Superior temporal gyrus (tissue), 1 donor: ENCODE results near the gene ZNF211.

Source experiments
- DNase-seq: peaks from one replicate; pipeline ENCODE4 v3.0.0-alpha.2; 2016; ENCODE audit errors: extremely low spot score

The ZNF211 gene

DNA sequence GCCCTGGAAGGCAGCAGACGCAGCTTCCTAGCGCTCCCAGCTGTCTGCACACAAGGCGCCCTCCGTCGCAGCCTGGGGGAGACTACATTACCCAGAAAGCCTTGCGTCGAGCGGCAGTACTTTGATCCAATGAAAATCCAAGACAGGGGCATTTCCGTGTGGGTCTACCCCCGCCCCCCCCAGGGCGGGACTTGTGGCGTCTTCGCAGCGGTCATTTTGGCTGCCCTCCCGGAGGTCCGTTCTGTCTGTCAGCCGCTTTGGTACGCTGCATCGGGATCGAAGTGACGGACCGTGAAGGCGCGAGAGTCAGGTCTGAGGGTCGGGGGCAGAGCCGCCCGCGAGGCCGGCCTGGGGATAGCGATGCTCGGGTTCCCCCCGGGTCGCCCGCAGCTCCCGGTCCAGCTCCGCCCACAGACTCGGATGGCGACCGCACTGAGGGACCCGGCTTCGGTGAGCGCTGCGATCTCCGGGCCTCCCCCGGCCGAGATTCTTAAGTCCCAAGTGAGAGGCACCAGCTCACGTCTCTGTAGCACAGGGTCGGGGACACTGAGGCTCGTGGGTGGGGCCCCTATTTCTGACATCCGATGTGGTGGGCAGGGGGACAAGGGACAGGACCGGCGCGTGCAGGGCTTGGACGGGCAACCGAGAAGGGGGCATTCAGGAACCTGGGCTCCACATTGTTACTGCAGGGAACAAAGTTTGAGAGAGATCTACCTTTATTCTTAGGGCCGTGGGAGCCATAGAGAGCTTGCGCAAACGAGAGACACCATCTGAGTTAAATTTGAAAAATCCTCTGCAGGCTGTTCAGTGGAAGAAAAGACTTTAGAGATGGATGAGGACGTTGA lies at the start of gene ZNF211:
TSS of gene ZNF211 (plus strand) at position 182 of the 845 bp plus-strand sequence. CDS start at position 361, 179 bp downstream.
- peak; percentile 99 for DNase-seq

GRCh38 chr19:57583521-57584416 lies 49.2 kb upstream of the ZNF211 start, which contains the start of gene ZIK1:
Gene ZIK1, plus strand, starts transcription at chr19:57584145. Its CDS starts 212 bp downstream, at chr19:57584357.
- DNase-seq, result peak; percentile 98

DNA sequence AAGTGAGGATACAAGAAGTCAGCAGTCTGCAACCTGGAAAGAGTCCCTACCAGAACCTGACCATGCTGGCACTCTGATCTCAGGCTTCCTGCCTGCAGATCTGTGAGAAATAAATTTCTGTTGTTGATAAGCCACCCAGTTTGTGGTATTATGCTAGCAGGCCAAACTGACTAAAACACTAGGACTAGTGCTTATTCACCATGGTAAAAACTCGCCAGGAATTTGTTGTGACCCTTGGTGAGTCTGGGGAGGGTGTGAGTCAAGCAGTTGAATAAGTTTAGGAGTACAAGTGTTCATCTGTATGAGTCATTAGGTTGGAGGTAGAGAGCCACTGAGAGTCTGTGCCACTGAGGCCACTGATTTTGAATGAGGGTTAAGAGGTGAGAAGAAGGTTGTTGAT lies 45.4 kb upstream of the ZNF211 start:
- no peak for DNase-seq

DNA sequence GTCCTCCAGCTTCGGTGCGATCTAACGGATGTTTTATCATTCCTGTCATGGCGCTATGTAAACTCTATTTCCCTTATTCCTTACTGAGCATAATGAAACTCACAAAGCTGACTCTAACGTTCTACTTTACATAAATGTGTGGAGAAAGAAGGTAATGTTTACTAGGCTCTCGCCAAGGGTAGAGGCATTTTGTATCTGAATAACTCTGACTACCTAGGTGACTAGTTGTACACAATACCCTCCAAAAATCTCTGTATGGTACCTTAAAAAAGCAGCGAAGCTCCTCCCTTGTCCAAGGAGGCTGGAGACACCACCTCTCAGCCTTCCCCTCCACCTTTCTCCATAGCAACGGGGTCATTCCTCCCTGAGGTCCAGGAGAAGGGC lies 33.6 kb upstream of the ZNF211 start:
- no peak for DNase-seq

- peak; percentile 97 for DNase-seq
Observed at GRCh38 chr19:57599761-57600383, 33.1 kb upstream of the ZNF211 start, which contains the start of gene ZNF530. Gene ZNF530, plus strand, starts transcription at chr19:57599885. Its CDS starts 4,461 bp downstream, at chr19:57604346.

DNA sequence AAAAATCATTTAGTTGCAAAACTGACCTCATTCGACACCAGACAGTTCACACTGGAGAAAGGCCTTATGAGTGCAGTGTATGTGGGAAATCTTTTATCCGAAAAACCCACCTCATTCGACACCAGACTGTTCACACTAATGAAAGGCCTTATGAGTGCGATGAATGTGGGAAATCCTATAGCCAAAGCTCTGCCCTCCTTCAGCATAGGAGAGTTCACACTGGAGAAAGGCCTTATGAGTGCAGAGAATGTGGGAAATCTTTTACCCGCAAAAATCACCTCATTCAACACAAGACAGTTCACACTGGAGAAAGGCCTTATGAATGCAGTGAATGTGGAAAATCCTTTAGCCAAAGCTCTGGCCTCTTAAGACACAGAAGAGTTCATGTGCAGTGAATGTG lies 26.0 kb upstream of the ZNF211 start:
- DNase-seq, result no peak

- no peak for DNase-seq
Observed at GRCh38 chr19:57611113-57611512, 21.9 kb upstream of the ZNF211 start.

- DNase-seq, result peak; percentile 93
Observed at GRCh38 chr19:57613941-57614743, 18.8 kb upstream of the ZNF211 start, which contains the start of gene ZNF134. Gene ZNF134, plus strand, starts transcription at chr19:57614242. Its CDS starts 5,227 bp downstream, at chr19:57619469.

DNA sequence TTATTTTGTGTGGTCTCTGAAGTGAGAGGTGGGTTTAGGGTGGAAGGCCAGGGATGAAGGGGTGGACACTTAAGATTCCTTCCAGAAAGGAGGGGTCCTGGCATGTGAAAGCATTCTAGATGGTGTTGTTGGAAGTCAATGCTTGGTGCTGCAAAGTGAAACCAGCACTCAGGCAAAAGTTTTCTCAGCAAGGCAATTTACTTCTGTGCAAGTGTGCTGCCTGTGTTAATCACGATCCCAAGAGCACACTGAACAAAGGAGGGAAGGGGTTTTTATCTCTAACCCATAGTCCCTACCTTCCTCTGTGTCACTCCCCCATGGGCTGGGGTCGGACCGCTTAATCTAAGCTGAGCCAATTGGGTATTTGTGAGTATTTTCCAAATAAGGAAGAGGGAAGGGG lies 17.6 kb upstream of the ZNF211 start:
- DNase-seq, result no peak

DNA sequence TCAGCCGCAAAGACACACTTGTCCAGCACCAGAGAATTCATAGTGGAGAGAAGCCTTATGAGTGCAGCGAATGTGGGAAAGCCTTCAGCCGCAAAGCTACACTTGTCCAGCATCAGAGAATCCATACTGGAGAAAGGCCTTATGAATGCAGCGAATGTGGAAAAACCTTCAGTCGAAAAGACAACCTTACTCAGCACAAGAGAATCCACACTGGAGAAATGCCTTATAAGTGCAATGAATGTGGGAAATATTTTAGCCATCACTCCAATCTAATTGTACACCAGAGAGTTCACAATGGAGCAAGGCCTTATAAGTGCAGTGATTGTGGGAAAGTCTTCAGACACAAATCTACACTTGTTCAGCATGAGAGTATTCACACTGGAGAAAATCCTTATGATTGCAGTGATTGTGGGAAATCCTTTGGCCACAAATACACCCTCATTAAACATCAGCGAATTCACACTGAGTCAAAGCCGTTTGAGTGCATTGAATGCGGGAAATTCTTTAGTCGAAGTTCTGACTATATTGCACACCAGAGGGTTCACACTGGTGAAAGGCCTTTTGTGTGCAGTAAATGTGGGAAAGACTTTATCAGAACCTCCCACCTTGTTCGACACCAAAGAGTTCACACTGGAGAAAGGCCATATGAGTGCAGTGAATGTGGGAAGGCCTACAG lies 12.2 kb upstream of the ZNF211 start:
- no peak for DNase-seq

DNA sequence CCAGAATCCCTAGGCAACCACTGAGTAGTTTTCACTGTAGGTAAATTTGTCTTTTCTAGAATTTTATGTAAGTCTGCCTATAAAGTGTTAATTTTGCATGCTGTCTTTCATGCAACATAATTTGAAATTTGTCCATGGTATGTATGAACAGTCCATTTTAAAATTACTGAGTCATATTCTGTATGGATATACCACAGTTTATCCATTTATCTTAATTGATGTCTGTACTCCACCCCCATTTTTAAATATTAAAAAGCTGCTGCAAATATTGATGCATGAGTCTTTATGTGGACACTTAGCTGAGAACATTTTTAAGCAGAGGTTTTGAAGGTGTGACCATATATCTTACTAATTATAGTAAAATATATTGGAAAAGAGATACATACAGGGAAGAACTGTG lies 9.9 kb upstream of the ZNF211 start:
- no peak for DNase-seq

DNA sequence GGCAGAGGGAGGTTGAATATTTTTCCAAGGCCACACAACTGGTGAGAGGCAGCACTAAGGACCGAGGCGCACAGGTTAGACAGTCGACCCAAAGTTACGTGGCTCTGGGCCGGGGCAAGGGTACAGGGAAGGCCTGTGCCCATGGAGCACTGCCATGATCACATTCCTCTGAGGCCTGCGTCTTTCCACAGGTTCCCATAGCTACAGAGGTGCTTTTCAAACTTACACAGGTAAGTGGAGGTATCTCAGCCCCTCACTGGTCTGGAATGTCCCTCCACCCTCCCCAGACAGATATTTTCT lies 814 bp downstream of the ZNF211 start:
- DNase-seq, result no peak

DNA sequence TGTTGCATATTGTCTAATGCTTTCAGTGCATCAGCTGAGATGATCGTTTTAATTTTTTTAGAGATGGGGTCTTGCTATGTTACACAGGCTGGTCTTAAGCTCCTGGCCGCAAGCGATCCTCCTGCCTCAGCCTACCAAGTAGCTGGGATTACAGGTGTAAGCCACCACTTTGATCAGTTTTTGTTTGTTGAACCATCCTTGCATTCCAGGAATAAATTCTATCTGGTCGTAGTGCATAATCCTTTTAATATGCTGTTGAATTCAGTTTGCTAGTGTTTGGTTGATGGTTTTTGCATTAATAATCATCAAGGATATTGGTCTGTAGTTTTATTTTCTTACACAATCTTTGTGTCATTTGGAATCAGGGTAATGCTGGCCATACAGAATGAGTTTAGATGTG lies 4.4 kb downstream of the ZNF211 start:
- DNase-seq, result no peak

GRCh38 chr19:57641715-57642234 lies 8.8 kb downstream of the ZNF211 start:
- no peak for DNase-seq

DNA sequence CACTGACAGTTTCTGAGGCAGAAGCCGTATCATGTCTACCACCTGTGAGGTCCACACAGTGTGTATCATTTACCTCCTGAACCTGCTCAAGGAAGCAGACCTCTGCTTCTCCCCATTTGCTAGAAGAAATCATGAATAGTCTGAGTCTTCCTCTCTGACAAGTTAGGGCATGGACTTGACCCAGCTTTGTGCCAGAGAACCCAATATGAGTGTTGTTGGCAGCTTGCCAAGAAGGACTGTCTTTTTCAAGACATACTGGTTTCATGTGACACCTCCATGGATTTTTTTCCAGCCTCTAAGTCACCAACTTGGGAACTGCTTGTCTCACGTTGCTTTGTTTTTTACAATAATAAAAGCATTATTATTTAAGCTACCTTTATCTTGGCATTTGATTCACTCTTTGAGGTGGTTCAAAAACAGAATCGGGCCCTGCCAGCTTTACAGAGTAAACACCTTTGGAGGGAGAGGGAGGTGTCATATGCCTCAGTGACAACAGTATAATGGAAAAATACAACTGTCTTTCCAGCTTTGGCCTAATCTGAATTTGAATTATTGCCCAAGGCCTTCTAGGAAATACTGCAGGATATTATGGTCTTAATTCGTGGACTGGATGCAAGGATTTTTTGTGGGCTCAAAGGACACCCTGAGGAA lies 9.6 kb downstream of the ZNF211 start:
- no peak for DNase-seq

- no peak for DNase-seq
Observed at GRCh38 chr19:57643734-57644133, 10.8 kb downstream of the ZNF211 start.

DNA sequence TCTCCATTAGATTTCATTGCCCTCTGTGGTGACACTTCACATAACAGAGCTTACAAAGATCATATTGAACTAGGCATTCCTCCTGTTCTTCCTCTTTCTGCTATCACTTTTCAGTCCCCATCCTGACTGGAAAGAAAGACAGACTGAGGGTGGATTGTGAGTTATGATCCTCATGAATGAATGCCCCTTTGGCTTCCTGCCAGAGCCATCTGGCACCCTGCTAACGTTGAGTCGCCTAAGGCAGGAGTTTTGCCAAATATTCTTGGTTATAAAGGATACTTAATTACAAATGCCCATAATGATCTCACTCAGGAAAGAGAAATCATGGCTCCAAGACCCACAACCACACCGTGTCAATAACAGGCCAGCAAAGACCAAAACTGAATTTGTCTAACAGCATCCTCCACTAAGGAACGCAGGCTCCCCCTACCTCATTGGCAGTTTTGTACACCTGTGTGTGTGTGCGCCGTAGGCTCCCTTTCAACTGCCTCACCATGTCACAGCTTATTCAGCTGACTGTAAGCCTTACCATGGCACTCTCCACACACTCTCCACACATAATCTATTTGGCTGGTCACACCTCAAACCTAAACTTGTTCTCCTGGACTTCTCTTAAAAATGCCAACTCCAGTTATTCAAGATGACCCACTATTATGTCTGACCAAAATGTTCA lies 15.5 kb downstream of the ZNF211 start:
- no peak for DNase-seq

- DNase-seq, result no peak
Observed at GRCh38 chr19:57651654-57651996, 18.7 kb downstream of the ZNF211 start.

- DNase-seq, result no peak
Observed at GRCh38 chr19:57653689-57654088, 20.7 kb downstream of the ZNF211 start.
